ENCODE measurements around the gene SHROOM3. TPM values are rescaled to one million over a fixed set of nuclear protein-coding genes. Genes with fewer than 3 reads are reported as not detected.
A peak's percentile ranks its signal among the peaks of the same experiment; 100 is the strongest.

SHROOM3 gene
- total RNA-seq, 4 donors from 2014 or later = 52.0 to 444 (median 364) TPM

DNA sequence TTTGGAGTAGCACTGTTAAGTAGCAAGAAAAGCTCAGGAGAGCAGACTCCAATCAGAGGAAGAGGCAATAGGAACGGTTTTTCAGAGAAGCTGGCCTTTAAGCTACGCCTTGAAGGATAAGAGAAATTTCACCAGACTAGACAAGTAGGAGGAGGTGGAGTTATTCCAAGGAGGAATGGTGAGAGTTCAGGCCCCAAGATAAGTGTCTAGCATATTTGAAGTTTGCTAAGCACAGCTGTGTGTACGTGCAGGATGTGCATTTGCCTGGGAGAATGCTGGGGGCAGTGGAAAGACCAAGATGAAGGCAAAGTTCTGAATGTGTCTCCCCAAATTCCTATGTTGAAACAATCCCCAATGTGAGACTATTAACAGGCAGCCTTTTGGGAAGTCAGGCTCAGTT is 371.3 kb downstream of the SHROOM3 start:
- TF ChIP-seq, protein P1, sequence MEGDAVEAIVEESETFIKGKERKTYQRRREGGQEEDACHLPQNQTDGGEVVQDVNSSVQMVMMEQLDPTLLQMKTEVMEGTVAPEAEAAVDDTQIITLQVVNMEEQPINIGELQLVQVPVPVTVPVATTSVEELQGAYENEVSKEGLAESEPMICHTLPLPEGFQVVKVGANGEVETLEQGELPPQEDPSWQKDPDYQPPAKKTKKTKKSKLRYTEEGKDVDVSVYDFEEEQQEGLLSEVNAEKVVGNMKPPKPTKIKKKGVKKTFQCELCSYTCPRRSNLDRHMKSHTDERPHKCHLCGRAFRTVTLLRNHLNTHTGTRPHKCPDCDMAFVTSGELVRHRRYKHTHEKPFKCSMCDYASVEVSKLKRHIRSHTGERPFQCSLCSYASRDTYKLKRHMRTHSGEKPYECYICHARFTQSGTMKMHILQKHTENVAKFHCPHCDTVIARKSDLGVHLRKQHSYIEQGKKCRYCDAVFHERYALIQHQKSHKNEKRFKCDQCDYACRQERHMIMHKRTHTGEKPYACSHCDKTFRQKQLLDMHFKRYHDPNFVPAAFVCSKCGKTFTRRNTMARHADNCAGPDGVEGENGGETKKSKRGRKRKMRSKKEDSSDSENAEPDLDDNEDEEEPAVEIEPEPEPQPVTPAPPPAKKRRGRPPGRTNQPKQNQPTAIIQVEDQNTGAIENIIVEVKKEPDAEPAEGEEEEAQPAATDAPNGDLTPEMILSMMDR (IDR thresholded peaks at IDR 0.05) = no peak
- no peak for TF ChIP-seq POLR2A (IDR thresholded peaks at IDR 0.05)
- Histone ChIP-seq H3K27me3 (no peaks in the 10 kb centered on the region), H3K4me1 (no peaks in the 10 kb centered on the region), H3K9me3 (peaks cover 0 to 5% (median 0%) of the 10 kb centered on the region in 4 donors), H3K27ac (no peak overlapping the region), H3K36me3 (no peaks in the 10 kb centered on the region), H3K4me3 (no peak overlapping the region)
- DNase-seq = no peak

DNA sequence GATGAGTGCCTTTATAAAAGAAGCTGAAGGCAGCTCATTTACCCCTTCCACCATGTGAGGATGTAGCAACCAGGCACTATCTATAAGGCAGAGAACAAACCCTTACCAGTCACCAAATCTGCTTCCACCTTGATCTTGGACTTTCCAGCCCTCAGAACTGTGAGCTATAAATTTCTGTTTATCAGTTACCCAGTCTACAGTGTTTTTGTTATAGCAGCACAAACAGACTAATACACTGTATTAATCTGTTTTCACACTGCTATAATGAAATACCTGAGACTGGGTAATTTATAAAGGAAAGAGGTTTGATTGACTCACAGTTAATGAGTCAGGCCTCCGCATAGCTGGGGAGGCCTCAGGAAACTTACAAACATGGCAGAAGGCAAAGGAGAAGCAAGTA is 371.7 kb downstream of the SHROOM3 start:
- Histone ChIP-seq H3K4me3 (no peak overlapping the region), H3K9me3 (peaks cover 0 to 5% (median 0%) of the 10 kb centered on the region in 4 donors), H3K36me3 (no peaks in the 10 kb centered on the region), H3K27ac (no peak overlapping the region), H3K27me3 (no peaks in the 10 kb centered on the region), H3K4me1 (no peaks in the 10 kb centered on the region)
- TF ChIP-seq, protein P1 (IDR thresholded peaks at IDR 0.05) = no peak
- TF ChIP-seq POLR2A (IDR thresholded peaks at IDR 0.05) = no peak
- DNase-seq = no peak

DNA sequence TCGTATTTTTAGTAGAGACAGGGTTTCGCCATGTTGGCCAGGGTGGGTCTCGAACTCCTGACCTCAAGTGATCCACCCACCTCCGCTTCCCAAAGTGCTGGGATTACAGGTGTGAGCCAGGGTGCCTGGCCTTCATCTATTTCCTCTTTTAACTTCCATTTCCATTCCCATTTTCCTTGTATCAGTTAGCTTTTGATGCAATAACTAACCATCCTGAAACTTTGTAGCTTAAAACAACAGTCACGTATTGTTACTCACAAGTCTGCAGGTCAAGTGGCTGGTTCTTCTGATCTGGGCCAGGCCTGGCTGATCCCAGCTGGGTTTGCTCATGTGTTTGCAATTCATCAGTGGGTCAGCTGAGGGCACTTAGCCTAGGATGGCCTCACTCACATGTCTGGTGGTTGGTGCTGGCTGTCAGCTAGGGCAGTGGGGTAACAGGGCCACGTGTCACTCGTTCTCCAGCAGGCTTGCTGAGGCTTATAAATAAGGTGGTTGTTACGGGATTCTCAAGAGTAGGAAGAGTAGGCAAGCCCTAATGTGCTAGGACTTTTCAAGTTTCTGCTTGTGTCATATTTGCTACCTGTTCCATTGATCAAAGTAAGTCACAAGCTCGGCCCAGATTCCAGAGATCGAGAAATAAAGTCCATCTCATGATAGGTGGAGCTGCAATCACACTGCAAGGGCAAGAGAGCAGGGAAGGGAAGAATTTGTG is 374.7 kb downstream of the SHROOM3 start:
- no peak overlapping the region for H3K27ac ChIP-seq
- no peak for TF ChIP-seq POLR2A (IDR thresholded peaks at IDR 0.05)
- TF ChIP-seq, protein P1 (IDR thresholded peaks at IDR 0.05) = no peak
- peak in 1 of 3 donors; percentile 50 for DNase-seq

DNA sequence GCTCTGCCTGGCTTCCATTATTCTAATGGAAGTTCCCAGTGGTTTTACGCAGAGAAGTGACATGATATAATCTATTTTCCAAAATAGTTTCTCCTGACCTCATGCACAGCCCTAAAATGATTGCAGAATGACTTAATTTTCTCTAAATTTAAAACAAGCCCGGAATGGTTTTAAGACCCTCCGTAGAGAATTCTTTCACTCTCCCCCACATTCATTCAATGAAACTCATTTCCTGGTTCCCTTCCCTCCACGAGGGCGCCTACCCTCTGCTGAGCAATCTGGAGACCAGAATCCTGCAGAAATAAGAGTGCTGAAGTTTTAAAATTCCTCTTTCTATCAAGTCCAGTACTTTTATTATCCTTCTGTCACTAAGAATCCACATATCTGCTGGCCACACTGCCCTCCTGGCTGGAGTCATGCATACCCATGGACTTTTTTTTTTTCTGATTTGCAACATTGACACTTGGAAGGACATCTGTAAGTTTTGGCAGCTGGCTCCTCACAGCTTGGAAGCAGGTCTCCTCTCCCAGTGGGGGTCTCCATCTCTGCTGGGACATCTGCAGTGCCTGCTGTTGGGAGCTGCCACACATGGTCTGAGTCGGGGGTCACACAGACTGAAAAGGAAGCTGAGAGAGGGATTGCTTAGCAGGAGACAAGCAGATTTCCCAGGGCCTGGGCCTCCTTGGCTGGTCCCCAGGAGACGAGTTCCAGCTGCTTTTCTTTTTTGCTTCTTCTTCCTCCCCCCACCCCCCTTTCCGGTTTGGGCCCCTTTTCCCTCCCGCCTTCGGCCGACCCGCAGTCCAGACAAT is 376.8 kb downstream of the SHROOM3 start:
- Histone ChIP-seq H3K27me3 (no peaks in the 10 kb centered on the region), H3K4me1 (no peaks in the 10 kb centered on the region), H3K4me3 (no peak overlapping the region), H3K36me3 (no peaks in the 10 kb centered on the region), H3K9me3 (peaks cover 0 to 5% (median 0%) of the 10 kb centered on the region in 4 donors), H3K27ac (peak overlapping the region in 1 of 4 donors; percentile 37)
- TF ChIP-seq, protein P1 (IDR thresholded peaks at IDR 0.05) = no peak
- TF ChIP-seq POLR2A (IDR thresholded peaks at IDR 0.05) = no peak
- no peak for DNase-seq

More for the DNA sequence above, 374.7 kb downstream of the SHROOM3 start:
- Histone ChIP-seq H3K36me3 (no peaks in the 10 kb centered on the region), H3K4me1 (no peaks in the 10 kb centered on the region), H3K4me3 (no peak overlapping the region), H3K9me3 (peaks cover 0 to 5% (median 0%) of the 10 kb centered on the region in 4 donors), H3K27me3 (no peaks in the 10 kb centered on the region)

DNA sequence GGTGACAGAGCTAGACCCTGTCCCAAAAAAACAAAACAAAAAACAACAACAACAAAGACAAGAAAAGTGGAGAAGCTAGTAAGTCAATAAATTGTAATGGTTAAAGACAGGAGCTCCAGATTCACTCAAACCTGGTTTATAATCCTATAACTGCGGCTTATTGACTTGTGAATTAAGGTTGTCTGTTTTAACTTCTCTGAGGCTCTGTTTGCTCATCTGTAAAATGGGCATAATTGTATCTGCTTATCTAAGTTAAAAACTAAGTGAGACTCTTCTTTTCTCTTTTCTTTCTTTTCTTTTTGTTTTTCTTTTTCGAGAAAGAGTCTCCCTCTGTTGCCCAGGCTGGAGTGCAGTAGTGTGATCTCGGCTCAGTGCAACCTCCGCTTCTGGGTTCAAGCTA is 378.0 kb downstream of the SHROOM3 start:
- Histone ChIP-seq H3K9me3 (peaks cover 0 to 3% (median 0%) of the 10 kb centered on the region in 4 donors), H3K36me3 (no peaks in the 10 kb centered on the region), H3K27ac (no peak overlapping the region), H3K4me1 (no peaks in the 10 kb centered on the region), H3K4me3 (no peak overlapping the region), H3K27me3 (no peaks in the 10 kb centered on the region)
- TF ChIP-seq, protein P1 (IDR thresholded peaks at IDR 0.05) = no peak
- no peak for TF ChIP-seq POLR2A (IDR thresholded peaks at IDR 0.05)
- no peak for DNase-seq

All from Peyer's patch (tissue), 4 donors.